ENCODE data around the gene FAM117A. TPM values are rescaled to one million over a fixed set of nuclear protein-coding genes. Genes with fewer than 3 reads are reported as not detected.

The FAM117A gene
- polyA plus RNA-seq, 1 experiment = 2.5 TPM

- peak overlapping the region; percentile 49 for H3K27ac ChIP-seq (ENCODE audit: low read depth, low read length)
- CTCF ChIA-PET = interaction anchor here (0.6 to 1.5 kb wide), 2 partner anchors 78 to 80 kb away, joined by 3 to 6 read pairs; partner anchors contain the start of gene SLC35B1
- H3K27me3 ChIP-seq (ENCODE audit: control insufficient read depth, insufficient read depth, low read length) = no peaks in the 10 kb centered on the region
- H3K9me3 ChIP-seq (ENCODE audit: control insufficient read depth, insufficient read depth, low read length) = peaks cover 2% of the 10 kb centered on the region; the same call in 1 of the 2 replicates
- peak overlapping the region; percentile 99 for H3K4me3 ChIP-seq (ENCODE audit: low read depth, low read length)
- DNase-seq (ENCODE audit: low read depth, low spot score) = no peak
- TF ChIP-seq CTCF (IDR thresholded peaks at IDR 0.05; ENCODE audit: low read depth, low read length) = no peak
- POLR2A ChIA-PET = interaction anchor here (0.5 to 1.7 kb wide), 5 partner anchors 11 to 80 kb away, joined by 3 to 10 read pairs (median 4); partner anchors contain the start of genes FAM117A and SLC35B1
Observed at GRCh38 chr17:49787884-49788477, 24.1 kb upstream of the FAM117A start.

GRCh38 chr17:49784636-49785035 lies 20.7 kb upstream of the FAM117A start:
- Histone ChIP-seq H3K9me3 (ENCODE audit: control insufficient read depth, insufficient read depth, low read length) (peaks cover 2% of the 10 kb centered on the region; the same call in 1 of the 2 replicates), H3K27me3 (ENCODE audit: control insufficient read depth, insufficient read depth, low read length) (no peaks in the 10 kb centered on the region), H3K27ac (ENCODE audit: low read depth, low read length) (no peak overlapping the region), H3K4me3 (ENCODE audit: low read depth, low read length) (no peak overlapping the region)
- POLR2A ChIA-PET = interaction anchor here (0.6 kb wide), 1 partner anchor 20 kb away, joined by 4 read pairs; the partner anchor contains the start of gene FAM117A
- no peak for DNase-seq (ENCODE audit: low read depth, low spot score)
- CTCF ChIA-PET = interaction anchor here (1.1 kb wide), 1 partner anchor 227 kb away, joined by 3 read pairs; no protein-coding TSS in a partner anchor
- TF ChIP-seq CTCF (IDR thresholded peaks at IDR 0.05; ENCODE audit: low read depth, low read length) = no peak

- H3K27ac ChIP-seq (ENCODE audit: low read depth, low read length) = no peak overlapping the region
- no peak for DNase-seq (ENCODE audit: low read depth, low spot score)
- POLR2A ChIA-PET = no interaction called here
Observed at GRCh38 chr17:49783791-49784190, 19.9 kb upstream of the FAM117A start.

GRCh38 chr17:49783071-49783715 lies 19.3 kb upstream of the FAM117A start:
- ChIA-PET POLR2A (interaction anchor here (0.6 kb wide), 1 partner anchor 80 kb away, joined by 4 read pairs; no protein-coding TSS in a partner anchor), CTCF (interaction anchor here (0.6 to 2.6 kb wide), 3 partner anchors 75 to 309 kb away, joined by 3 to 6 read pairs (median 3); partner anchors contain the start of gene SLC35B1)
- H3K9me3 ChIP-seq (ENCODE audit: control insufficient read depth, insufficient read depth, low read length) = no peaks in the 10 kb centered on the region
- TF ChIP-seq CTCF (IDR thresholded peaks at IDR 0.05; ENCODE audit: low read depth, low read length) = no peak
- H3K4me3 ChIP-seq (ENCODE audit: low read depth, low read length) = no peak overlapping the region
- H3K27ac ChIP-seq (ENCODE audit: low read depth, low read length) = no peak overlapping the region
- DNase-seq (ENCODE audit: low read depth, low spot score) = no peak
- H3K27me3 ChIP-seq (ENCODE audit: control insufficient read depth, insufficient read depth, low read length) = no peaks in the 10 kb centered on the region

More at GRCh38 chr17:49783791-49784190, 19.9 kb upstream of the FAM117A start:
- TF ChIP-seq CTCF (IDR thresholded peaks at IDR 0.05; ENCODE audit: low read depth, low read length) = no peak
- Histone ChIP-seq H3K9me3 (ENCODE audit: control insufficient read depth, insufficient read depth, low read length) (peaks cover 2% of the 10 kb centered on the region; the same call in 1 of the 2 replicates), H3K4me3 (ENCODE audit: low read depth, low read length) (no peak overlapping the region), H3K27me3 (ENCODE audit: control insufficient read depth, insufficient read depth, low read length) (no peaks in the 10 kb centered on the region)
- CTCF ChIA-PET = interaction anchor here (1.0 kb wide), 1 partner anchor 76 kb away, joined by 3 read pairs; the partner anchor contains the start of gene SLC35B1
